ENCODE measurements around the gene SDSL. TPM values are rescaled to one million over a fixed set of nuclear protein-coding genes. Genes with fewer than 3 reads are reported as not detected.

SDSL gene
- polyA plus RNA-seq, 3 donors, result 4.6 to 10.0 (median 6.5) TPM

DNA sequence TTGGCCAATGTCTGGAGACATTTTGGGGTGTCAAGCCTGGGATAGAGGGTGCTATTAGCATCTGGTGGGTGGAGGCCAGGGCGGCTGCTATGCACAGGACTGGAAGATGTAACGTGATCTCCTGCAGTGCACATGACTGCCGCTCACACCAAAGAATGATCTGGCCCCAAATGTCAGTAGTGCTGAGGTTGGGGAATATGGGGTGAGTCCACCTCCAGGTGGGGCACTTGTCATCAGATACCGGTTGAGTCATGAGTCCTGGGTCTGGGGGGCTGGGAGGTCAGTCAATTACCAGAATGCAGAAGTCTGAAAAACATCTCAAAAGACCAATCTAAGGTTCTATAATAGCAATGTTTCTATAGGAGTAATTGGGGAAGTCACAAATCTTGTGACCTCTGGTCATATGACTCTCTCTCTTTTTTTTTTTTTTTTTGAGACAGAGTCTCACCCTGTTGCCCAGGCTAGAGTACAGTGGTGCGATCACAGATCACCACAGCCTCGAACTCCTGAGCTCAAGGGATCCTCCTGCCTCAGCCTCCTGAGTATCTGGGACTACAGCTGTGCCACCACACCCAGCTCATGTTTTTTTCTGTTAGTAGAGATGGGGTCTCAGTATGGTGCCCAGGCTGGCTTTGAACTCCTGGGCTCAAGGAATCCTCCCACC, 6.0 kb upstream of the SDSL start:
- peak overlapping the region; percentile 95 to 99 (median 97) for H3K27ac Mint-ChIP-seq
- WGBS (ENCODE audit: insufficient coverage), result 30% methylated on average over 3 of the region's 6 CpGs
- H2AFZ ChIP-seq (ENCODE audit: insufficient read depth, low read depth, low read length, poor library complexity, severe bottlenecking), result no peak overlapping the region

DNA sequence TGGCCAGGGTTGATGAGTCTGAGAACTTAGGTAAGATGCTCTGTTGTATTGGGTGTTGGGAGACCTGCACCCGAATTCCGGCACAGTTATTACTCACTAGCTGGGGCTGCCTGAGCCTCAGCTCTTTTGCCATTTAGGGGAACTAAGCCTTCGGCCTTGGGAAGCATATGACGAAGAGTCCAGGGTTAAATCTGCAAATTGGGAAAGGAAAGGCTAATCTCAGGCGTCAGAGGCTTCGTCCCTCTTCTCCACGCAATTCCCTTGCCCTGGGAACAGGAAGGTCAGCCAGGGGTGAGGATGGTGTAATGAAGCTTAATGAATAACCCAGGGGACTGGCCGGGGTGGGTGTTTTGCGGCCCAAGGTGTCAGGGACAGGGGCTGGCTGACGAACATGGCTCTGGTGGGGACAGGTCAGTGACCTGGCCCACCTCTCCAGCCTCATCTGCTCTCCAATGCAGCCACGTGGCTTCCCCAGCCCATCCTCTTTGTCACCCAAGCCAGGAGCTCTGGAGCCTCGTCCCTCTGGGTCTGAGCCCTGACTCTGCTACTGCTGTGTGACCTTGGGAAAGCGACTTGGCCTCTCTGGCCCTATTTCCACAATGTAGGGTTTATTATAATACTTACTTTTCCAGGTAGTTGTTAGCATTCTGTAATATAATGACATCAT, 3.8 kb upstream of the SDSL start:
- Mint-ChIP-seq H3K9me3 (peaks cover 0 to 4% (median 0%) of the 10 kb centered on the region in 7 donors), H3K27ac (peak overlapping the region; percentile 61 to 89 (median 78))

More for the DNA sequence above, 6.0 kb upstream of the SDSL start:
- DNase-seq, result peak; percentile 96 to 97 (median 96)
- H4K20me1 ChIP-seq (ENCODE audit: insufficient read depth, low read length), result no peaks in the 10 kb centered on the region
- TF ChIP-seq, protein P1, sequence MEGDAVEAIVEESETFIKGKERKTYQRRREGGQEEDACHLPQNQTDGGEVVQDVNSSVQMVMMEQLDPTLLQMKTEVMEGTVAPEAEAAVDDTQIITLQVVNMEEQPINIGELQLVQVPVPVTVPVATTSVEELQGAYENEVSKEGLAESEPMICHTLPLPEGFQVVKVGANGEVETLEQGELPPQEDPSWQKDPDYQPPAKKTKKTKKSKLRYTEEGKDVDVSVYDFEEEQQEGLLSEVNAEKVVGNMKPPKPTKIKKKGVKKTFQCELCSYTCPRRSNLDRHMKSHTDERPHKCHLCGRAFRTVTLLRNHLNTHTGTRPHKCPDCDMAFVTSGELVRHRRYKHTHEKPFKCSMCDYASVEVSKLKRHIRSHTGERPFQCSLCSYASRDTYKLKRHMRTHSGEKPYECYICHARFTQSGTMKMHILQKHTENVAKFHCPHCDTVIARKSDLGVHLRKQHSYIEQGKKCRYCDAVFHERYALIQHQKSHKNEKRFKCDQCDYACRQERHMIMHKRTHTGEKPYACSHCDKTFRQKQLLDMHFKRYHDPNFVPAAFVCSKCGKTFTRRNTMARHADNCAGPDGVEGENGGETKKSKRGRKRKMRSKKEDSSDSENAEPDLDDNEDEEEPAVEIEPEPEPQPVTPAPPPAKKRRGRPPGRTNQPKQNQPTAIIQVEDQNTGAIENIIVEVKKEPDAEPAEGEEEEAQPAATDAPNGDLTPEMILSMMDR (IDR thresholded peaks at IDR 0.05), result no peak
- H3K4me1 ChIP-seq (ENCODE audit: control insufficient read depth in 1 of 2, insufficient read depth in 2 of 2, low read length in 2 of 2), result peaks cover 32 to 47% of the 10 kb centered on the region in 2 donors
- peaks cover 46% of the 10 kb centered on the region for H3K4me1 Mint-ChIP-seq
- peak overlapping the region; percentile 67 for H3K9ac ChIP-seq (ENCODE audit: insufficient read depth, low read length, poor library complexity, severe bottlenecking)
- H3K36me3 ChIP-seq (replicated peaks in 1 of 2; ENCODE audit: control insufficient read depth in 1 of 2, insufficient read depth in 2 of 2, low read length in 2 of 2), result no peaks in the 10 kb centered on the region
- peaks cover 0 to 2% of the 10 kb centered on the region in 2 donors for H3K36me3 Mint-ChIP-seq
- peaks cover 0 to 4% (median 0%) of the 10 kb centered on the region in 7 donors for H3K9me3 Mint-ChIP-seq
- peak overlapping the region in 1 of 3 experiments; percentile 23 for H3K4me3 ChIP-seq (replicated peaks in 1 of 3; ENCODE audit: low read depth in 2 of 3, low read length in 3 of 3)
- H3K79me2 ChIP-seq (ENCODE audit: insufficient read depth, low read length), result no peaks in the 10 kb centered on the region
- intact Hi-C loops (cut with micrococcal nuclease), result no loop called here
- H3K27me3 ChIP-seq (ENCODE audit: control insufficient read depth in 2 of 2, insufficient read depth in 2 of 2, low read length in 2 of 2), result no peaks in the 10 kb centered on the region
- H3K27me3 Mint-ChIP-seq (ENCODE audit: low read depth in 3 of 3), result peaks cover 0 to 4% (median 0%) of the 10 kb centered on the region in 3 donors
- peak overlapping the region in 1 of 2 donors; percentile 55 for H3K4me3 Mint-ChIP-seq
- H3K27ac ChIP-seq (ENCODE audit: low read depth in 1 of 2, low read length in 2 of 2), result peak overlapping the region; percentile 87 to 96
- H3K9me3 ChIP-seq (replicated peaks in 1 of 2; ENCODE audit: control insufficient read depth in 1 of 2, insufficient read depth in 1 of 2, low read length in 2 of 2), result no peaks in the 10 kb centered on the region
- peak overlapping the region; percentile 41 for H3K4me2 ChIP-seq (replicated peaks; ENCODE audit: extremely low read depth, low read length, poor library complexity, severe bottlenecking)

More for the DNA sequence above, 3.8 kb upstream of the SDSL start:
- H3K79me2 ChIP-seq (ENCODE audit: insufficient read depth, low read length), result no peaks in the 10 kb centered on the region
- Mint-ChIP-seq H3K27me3 (ENCODE audit: low read depth in 3 of 3) (peaks cover 0 to 4% (median 0%) of the 10 kb centered on the region in 3 donors), H3K36me3 (peaks cover 0 to 2% of the 10 kb centered on the region in 2 donors), H3K4me3 (peak overlapping the region in 1 of 2 donors; percentile 4), H3K4me1 (peaks cover 66% of the 10 kb centered on the region)
- H3K27me3 ChIP-seq (ENCODE audit: control insufficient read depth in 2 of 2, insufficient read depth in 2 of 2, low read length in 2 of 2), result no peaks in the 10 kb centered on the region
- H3K9me3 ChIP-seq (replicated peaks in 1 of 2; ENCODE audit: control insufficient read depth in 1 of 2, insufficient read depth in 1 of 2, low read length in 2 of 2), result no peaks in the 10 kb centered on the region
- H3K27ac ChIP-seq (ENCODE audit: low read depth in 1 of 2, low read length in 2 of 2), result peak overlapping the region; percentile 6 to 33
- H3K4me3 ChIP-seq (replicated peaks in 1 of 3; ENCODE audit: low read depth in 2 of 3, low read length in 3 of 3), result no peak overlapping the region
- no peak overlapping the region for H3K4me2 ChIP-seq (replicated peaks; ENCODE audit: extremely low read depth, low read length, poor library complexity, severe bottlenecking)
- no peaks in the 10 kb centered on the region for H4K20me1 ChIP-seq (ENCODE audit: insufficient read depth, low read length)
- peaks cover 50 to 66% of the 10 kb centered on the region in 2 donors for H3K4me1 ChIP-seq (ENCODE audit: control insufficient read depth in 1 of 2, insufficient read depth in 2 of 2, low read length in 2 of 2)
- intact Hi-C loops (cut with micrococcal nuclease), result no loop called here
- no peak overlapping the region for H3K9ac ChIP-seq (ENCODE audit: insufficient read depth, low read length, poor library complexity, severe bottlenecking)
- WGBS (ENCODE audit: insufficient coverage), result 61% methylated on average over 7 of the region's 13 CpGs
- no peak overlapping the region for H2AFZ ChIP-seq (ENCODE audit: insufficient read depth, low read depth, low read length, poor library complexity, severe bottlenecking)
- H3K36me3 ChIP-seq (replicated peaks in 1 of 2; ENCODE audit: control insufficient read depth in 1 of 2, insufficient read depth in 2 of 2, low read length in 2 of 2), result no peaks in the 10 kb centered on the region
- TF ChIP-seq, protein P1 (IDR thresholded peaks at IDR 0.05), result no peak
- DNase-seq, result peak; percentile 46 to 70 (median 51)

Measured in CD14-positive monocyte (primary cell).